OCI-M2 (cell line): Measurements from ENCODE around the gene PARVB.

Experiments used
- DNase-seq: peaks from one replicate; lab custom pipeline; 2025; ENCODE audit not compliant: unreplicated experiment; lab: John Stamatoyannopoulos, UW

The PARVB gene

GRCh38 chr22:44192816-44193534 lies 168.9 kb downstream of the PARVB start:
- DNase-seq: no peak

- DNase-seq: no peak
These were observed 169.4 kb downstream of the PARVB start for GRCh38 chr22:44193535-44193891.

- DNase-seq: no peak
These were observed 170.5 kb downstream of the PARVB start for GRCh38 chr22:44194569-44194968.

- DNase-seq: no peak
These were observed 171.2 kb downstream of the PARVB start for GRCh38 chr22:44195189-44195871.

- no peak for DNase-seq
These were observed 172.1 kb downstream of the PARVB start for GRCh38 chr22:44196241-44196640.

GRCh38 chr22:44196731-44197131 lies 172.6 kb downstream of the PARVB start:
- DNase-seq: no peak

GRCh38 chr22:44197271-44197670 lies 173.2 kb downstream of the PARVB start:
- DNase-seq: no peak

GRCh38 chr22:44199164-44199563 lies 175.1 kb downstream of the PARVB start:
- DNase-seq: no peak

- DNase-seq: no peak
These were observed 175.8 kb downstream of the PARVB start for GRCh38 chr22:44199866-44200265.

GRCh38 chr22:44200451-44200850 lies 176.3 kb downstream of the PARVB start:
- DNase-seq: no peak

- DNase-seq: no peak
These were observed 176.9 kb downstream of the PARVB start for GRCh38 chr22:44200855-44201550.

- DNase-seq: no peak
These were observed 177.6 kb downstream of the PARVB start for GRCh38 chr22:44201665-44202064.

GRCh38 chr22:44202261-44202789 lies 178.2 kb downstream of the PARVB start:
- DNase-seq: no peak

- DNase-seq: no peak
These were observed 179.1 kb downstream of the PARVB start for GRCh38 chr22:44203203-44203602.

GRCh38 chr22:44204739-44205515 lies 180.8 kb downstream of the PARVB start:
- DNase-seq: no peak

GRCh38 chr22:44205516-44206329 lies 181.6 kb downstream of the PARVB start:
- DNase-seq: no peak

- DNase-seq: no peak
These were observed 182.2 kb downstream of the PARVB start for GRCh38 chr22:44206330-44206645.

- no peak for DNase-seq
These were observed 182.6 kb downstream of the PARVB start for GRCh38 chr22:44206696-44207095.

GRCh38 chr22:44207173-44207980 lies 183.3 kb downstream of the PARVB start:
- DNase-seq: no peak

- no peak for DNase-seq
These were observed 183.8 kb downstream of the PARVB start for GRCh38 chr22:44207981-44208317.
